ENCODE results near the gene CYP3A7.
"Not testable (repeated sequence)": the region's sequence is repeated elsewhere in the genome, so short reads cannot be mapped to it uniquely, and the experiment has no call there.

CYP3A7 gene

GRCh38 chr7:99741441-99741795 is 6.4 kb upstream of the CYP3A7 start:
- no peak for DNase-seq (ENCODE audit: low spot score)

GRCh38 chr7:99740573-99741440 is 5.8 kb upstream of the CYP3A7 start:
- peak; percentile 37 for DNase-seq (ENCODE audit: low spot score)

GRCh38 chr7:99739699-99740572 is 4.9 kb upstream of the CYP3A7 start:
- no peak for DNase-seq (ENCODE audit: low spot score)

GRCh38 chr7:99737726-99738125 is 2.7 kb upstream of the CYP3A7 start:
- DNase-seq (ENCODE audit: low spot score) = no peak

GRCh38 chr7:99736667-99737066 is 1.7 kb upstream of the CYP3A7 start:
- DNase-seq (ENCODE audit: low spot score) = not testable (repeated sequence)

- no peak for DNase-seq (ENCODE audit: low spot score)
Measured at GRCh38 chr7:99733448-99733847, 1.5 kb downstream of the CYP3A7 start.

GRCh38 chr7:99733003-99733402 is 2.0 kb downstream of the CYP3A7 start:
- no peak for DNase-seq (ENCODE audit: low spot score)

GRCh38 chr7:99731638-99732374 is 3.2 kb downstream of the CYP3A7 start:
- DNase-seq (ENCODE audit: low spot score) = no peak

GRCh38 chr7:99730992-99731391 is 4.0 kb downstream of the CYP3A7 start:
- no peak for DNase-seq (ENCODE audit: low spot score)

GRCh38 chr7:99730238-99730810 is 4.7 kb downstream of the CYP3A7 start:
- no peak for DNase-seq (ENCODE audit: low spot score)

- no peak for DNase-seq (ENCODE audit: low spot score)
Measured at GRCh38 chr7:99729486-99730237, 5.3 kb downstream of the CYP3A7 start.

- no peak for DNase-seq (ENCODE audit: low spot score)
Measured at GRCh38 chr7:99728615-99729014, 6.4 kb downstream of the CYP3A7 start.

- not testable (repeated sequence) for DNase-seq (ENCODE audit: low spot score)
Measured at GRCh38 chr7:99723201-99723600, 11.8 kb downstream of the CYP3A7 start.

- no peak for DNase-seq (ENCODE audit: low spot score)
Measured at GRCh38 chr7:99720800-99721595, 14.0 kb downstream of the CYP3A7 start.

GRCh38 chr7:99719996-99720769 is 14.8 kb downstream of the CYP3A7 start:
- no peak for DNase-seq (ENCODE audit: low spot score)

- DNase-seq (ENCODE audit: low spot score) = no peak
Measured at GRCh38 chr7:99713995-99714570, 20.9 kb downstream of the CYP3A7 start.

GRCh38 chr7:99709838-99710578 is 25.0 kb downstream of the CYP3A7 start:
- no peak for DNase-seq (ENCODE audit: low spot score)

- no peak for DNase-seq (ENCODE audit: low spot score)
Measured at GRCh38 chr7:99709260-99709659, 25.7 kb downstream of the CYP3A7 start.

- DNase-seq (ENCODE audit: low spot score) = no peak
Measured at GRCh38 chr7:99707096-99707495, 27.9 kb downstream of the CYP3A7 start.

Data from AG08395 (cell line).